Amniotic epithelial cell (primary cell): Measurements from ENCODE around the gene TPP1.

Experiments
- DNase-seq: peaks from one replicate; pipeline ENCODE4 v3.0.0-alpha.2; 2010; ENCODE audit warnings: low read depth

The TPP1 gene

GRCh38 chr11:6619004-6619745 is at the start of gene TPP1:
Gene TPP1 (minus strand): TSS chr11:6619422. CDS start chr11:6619400, 22 bp downstream.
- DNase-seq, result peak; percentile 89

GRCh38 chr11:6667733-6668374 is 48.6 kb upstream of the TPP1 start:
- peak; percentile 32 for DNase-seq

- DNase-seq, result no peak
Measured at GRCh38 chr11:6666302-6667183, 47.3 kb upstream of the TPP1 start.

GRCh38 chr11:6664551-6664950 is 45.3 kb upstream of the TPP1 start:
- no peak for DNase-seq

GRCh38 chr11:6663794-6664469 is 44.7 kb upstream of the TPP1 start:
- no peak for DNase-seq

- DNase-seq, result no peak
Measured at GRCh38 chr11:6660712-6661111, 41.5 kb upstream of the TPP1 start.

- DNase-seq, result no peak
Measured at GRCh38 chr11:6658647-6659046, 39.4 kb upstream of the TPP1 start.

GRCh38 chr11:6657346-6657745 is 38.1 kb upstream of the TPP1 start:
- no peak for DNase-seq

GRCh38 chr11:6656936-6657335 is 37.7 kb upstream of the TPP1 start:
- no peak for DNase-seq

- no peak for DNase-seq
Measured at GRCh38 chr11:6656584-6656915, 37.3 kb upstream of the TPP1 start.

GRCh38 chr11:6655790-6656583 is 36.8 kb upstream of the TPP1 start, which contains the start of gene DCHS1:
Gene DCHS1 (minus strand): TSS chr11:6655809. CDS start chr11:6641613, 14,196 bp downstream.
- no peak for DNase-seq

- DNase-seq, result no peak
Measured at GRCh38 chr11:6655020-6655789, 36.0 kb upstream of the TPP1 start.

GRCh38 chr11:6654281-6655019 is 35.2 kb upstream of the TPP1 start:
- DNase-seq, result no peak

- no peak for DNase-seq
Measured at GRCh38 chr11:6653656-6654055, 34.4 kb upstream of the TPP1 start.

GRCh38 chr11:6653097-6653496 is 33.9 kb upstream of the TPP1 start:
- no peak for DNase-seq

- DNase-seq, result no peak
Measured at GRCh38 chr11:6652182-6652581, 33.0 kb upstream of the TPP1 start.

- no peak for DNase-seq
Measured at GRCh38 chr11:6650980-6651379, 31.8 kb upstream of the TPP1 start.

GRCh38 chr11:6650104-6650503 is 30.9 kb upstream of the TPP1 start:
- DNase-seq, result no peak

- DNase-seq, result no peak
Measured at GRCh38 chr11:6648501-6648900, 29.3 kb upstream of the TPP1 start.

GRCh38 chr11:6647836-6648235 is 28.6 kb upstream of the TPP1 start:
- no peak for DNase-seq
